GM18519 (cell line): ENCODE data around the gene LONP1.

Experiments
- ATAC-seq: cut with Tn5 transposase; IDR thresholded peaks from one replicate; pipeline ENCODE4 v1.9.1; 2021; ENCODE audit warnings: mild to moderate bottlenecking, moderate library complexity; ENCODE audit not compliant: unreplicated experiment, low FRiP score

LONP1 gene

GRCh38 chr19:5661483-5661882 lies 58.5 kb downstream of the LONP1 start:
- ATAC-seq: no peak

- ATAC-seq: no peak
Measured at GRCh38 chr19:5655412-5655811, 64.5 kb downstream of the LONP1 start.

- ATAC-seq: no peak
Measured at GRCh38 chr19:5654931-5655330, 65.0 kb downstream of the LONP1 start.

- no peak for ATAC-seq
Measured at GRCh38 chr19:5652261-5652660, 67.7 kb downstream of the LONP1 start.

- ATAC-seq: no peak
Measured at GRCh38 chr19:5651361-5651760, 68.6 kb downstream of the LONP1 start.

- no peak for ATAC-seq
Measured at GRCh38 chr19:5648464-5648863, 71.5 kb downstream of the LONP1 start.

- no peak for ATAC-seq
Measured at GRCh38 chr19:5646703-5647102, 73.2 kb downstream of the LONP1 start.

GRCh38 chr19:5645409-5645808 lies 74.5 kb downstream of the LONP1 start:
- no peak for ATAC-seq

- ATAC-seq: no peak
Measured at GRCh38 chr19:5644037-5644436, 75.9 kb downstream of the LONP1 start.

- ATAC-seq: no peak
Measured at GRCh38 chr19:5643060-5643459, 76.9 kb downstream of the LONP1 start.

- no peak for ATAC-seq
Measured at GRCh38 chr19:5642204-5642603, 77.7 kb downstream of the LONP1 start.
